Right ventricle myocardium inferior (tissue), 1 donor: ENCODE measurements around the gene TEX261. TPM values are rescaled to one million over a fixed set of nuclear protein-coding genes. Genes with fewer than 3 reads are reported as not detected.
A peak's percentile ranks its signal among the peaks of the same experiment; 100 is the strongest.
"Not testable (repeated sequence)": the region's sequence is repeated elsewhere in the genome, so short reads cannot be mapped to it uniquely, and the experiment has no call there.

Experiments used
- ATAC-seq: fragments of 200-7000 bp; cut with Tn5 transposase; one replicate; pipeline ENCODE4 v1.9.1; 2020; ENCODE audit warnings: mild to moderate bottlenecking, moderate library complexity
- DNase-seq: peaks from one replicate; pipeline ENCODE4 v3.0.0; 2021; ENCODE audit errors: missing footprints
- intact Hi-C: fragments of 100-400 bp; cut with DNase I; formaldehyde crosslinking; loops from one replicate; pipeline ENCODE4 v1.11.0; 2022
- total RNA-seq: library from RNA; stranded (reverse); fragmentation: NEBNext Ultra II Directional; extraction: Animal tissue kit (Norgen Biotek cat#: 25700); gene quantifications from one replicate; pipeline ENCODE4 v1.2.1, GENCODE V29; 2021
- donor health status: DM: no; HTN: yes; CAD: no; lungs with severe emphysema.

TEX261 gene
- total RNA-seq, 1 donor from 2014 or later = 63.8 TPM

GRCh38 chr2:71001981-71002570 lies 7.4 kb upstream of the TEX261 start:
- DNase-seq (no peak), ATAC-seq (no peak)
- intact Hi-C loops = loop anchor here (5.0 kb wide), 1 partner anchor 35 kb away; no protein-coding TSS in a partner anchor

GRCh38 chr2:71001592-71001927 lies 6.9 kb upstream of the TEX261 start:
- DNase-seq (no peak), ATAC-seq (no peak)
- intact Hi-C loops = loop anchor here (5.0 kb wide), 1 partner anchor 34 kb away; no protein-coding TSS in a partner anchor

GRCh38 chr2:71000780-71001591 lies 6.3 kb upstream of the TEX261 start:
- ATAC-seq = peak; percentile 80
- intact Hi-C loops = loop anchor here (5.0 kb wide), 1 partner anchor 34 kb away; no protein-coding TSS in a partner anchor
- DNase-seq = peak; percentile 90

GRCh38 chr2:70999931-71000330 lies 5.3 kb upstream of the TEX261 start:
- intact Hi-C loops = loop anchor here (5.0 kb wide), 1 partner anchor 33 kb away; no protein-coding TSS in a partner anchor
- ATAC-seq, DNase-seq: not testable (repeated sequence)

GRCh38 chr2:70999362-70999761 lies 4.7 kb upstream of the TEX261 start:
- ATAC-seq = no peak
- DNase-seq = no peak
- intact Hi-C loops = no loop called here

GRCh38 chr2:70998885-70999284 lies 4.2 kb upstream of the TEX261 start:
- intact Hi-C loops, DNase-seq, ATAC-seq: not testable (repeated sequence)

GRCh38 chr2:70995426-70995729 lies 705 bp upstream of the TEX261 start:
- intact Hi-C loops = loop anchor here (2.0 kb wide), 1 partner anchor 73 kb away; the partner anchor contains the start of gene NAGK
- peak; percentile 43 for ATAC-seq
- DNase-seq = no peak

GRCh38 chr2:70994009-70994698 lies 519 bp downstream of the TEX261 start:
- peak; percentile 6 for ATAC-seq
- intact Hi-C loops = loop anchor here (2.0 kb wide), 1 partner anchor 75 kb away; the partner anchor contains the start of gene NAGK
- no peak for DNase-seq

GRCh38 chr2:70992945-70993853 lies 1.5 kb downstream of the TEX261 start:
- DNase-seq (no peak), ATAC-seq (no peak)
- intact Hi-C loops = no loop called here

- DNase-seq (no peak), ATAC-seq (no peak)
- intact Hi-C loops = no loop called here
Measured at GRCh38 chr2:70991742-70992141, 2.9 kb downstream of the TEX261 start.

GRCh38 chr2:70991142-70991541 lies 3.5 kb downstream of the TEX261 start:
- intact Hi-C loops = no loop called here
- no peak for ATAC-seq

GRCh38 chr2:70990216-70990615 lies 4.5 kb downstream of the TEX261 start:
- DNase-seq (no peak), ATAC-seq (no peak)
- intact Hi-C loops = no loop called here

More at GRCh38 chr2:70991142-70991541, 3.5 kb downstream of the TEX261 start:
- DNase-seq = no peak

- intact Hi-C loops = no loop called here
- no peak for ATAC-seq
- no peak for DNase-seq
Measured at GRCh38 chr2:70988726-70989648, 5.7 kb downstream of the TEX261 start.

- DNase-seq (no peak), ATAC-seq (no peak)
- intact Hi-C loops = no loop called here
Measured at GRCh38 chr2:70988151-70988550, 6.5 kb downstream of the TEX261 start.

GRCh38 chr2:70987386-70987785 lies 7.3 kb downstream of the TEX261 start:
- DNase-seq (no peak), ATAC-seq (no peak)
- intact Hi-C loops = no loop called here

GRCh38 chr2:70986499-70987189 lies 8.0 kb downstream of the TEX261 start:
- DNase-seq (no peak), ATAC-seq (no peak)
- intact Hi-C loops = no loop called here

- DNase-seq (no peak), ATAC-seq (no peak)
- intact Hi-C loops = no loop called here
Measured at GRCh38 chr2:70985956-70986355, 8.7 kb downstream of the TEX261 start.
